HCT116 (cell line): ENCODE data around the gene SPEF1. TPM values are rescaled to one million over a fixed set of nuclear protein-coding genes. Genes with fewer than 3 reads are reported as not detected.

Experiments used
- ATAC-seq: fragments of 200-7000 bp; cut with Tn5 transposase; 2 replicates; pipeline ENCODE4 v1.9.1; 2020; ENCODE audit warnings: mild to moderate bottlenecking, moderate library complexity
- BruUV-seq: library from RNA; stranded (reverse); fragments of 400-500 nt; replicated peaks from 2 replicates; lab custom pipeline; 2021; lab: Mats Ljungman, UMichigan
- CTCF ChIA-PET: fragments of 300-600 bp; sonication (Branson Sonifier 250); formaldehyde crosslinking; loops from one replicate; lab custom pipeline; 2021; ENCODE audit warnings: antibody characterized with exemption; lab: Charles Lee
- POLR2A ChIA-PET: fragments of 300-600, 350-600 bp; sonication (Branson Sonifier 250); formaldehyde crosslinking; loops from one replicate; lab custom pipeline; 2021; ENCODE audit warnings: antibody characterized with exemption; lab: Charles Lee
- RAD21 ChIA-PET, 2 experiments: fragments of 300-600 bp; sonication (Branson Sonifier 250); formaldehyde crosslinking; loops; one replicate each; lab custom pipeline; 2023; ENCODE audit warnings: low total read pairs in 2 of 2; ENCODE audit not compliant: uncharacterized antibody in 2 of 2, unreplicated experiment in 2 of 2, low non-redundant PET in 1 of 2; lab: Charles Lee
- DNase-seq: peaks from one replicate; pipeline ENCODE4 v3.0.0-alpha.2; 2010; ENCODE audit warnings: low read depth, low spot score
- H2AFZ ChIP-seq: fragments of 200-600 bp; shearing (Covaris generic), sonication (generic); 2 replicates; pipeline ENCODE4 v1.6.1; 2017; ENCODE audit warnings: low read depth, mixed run types, mixed read lengths, antibody characterized with exemption, low read length; ENCODE audit not compliant: poor library complexity, severe bottlenecking
- H3K27ac ChIP-seq: 2 replicates; pipeline ENCODE4 v1.5.1; 2012; ENCODE audit warnings: low read depth, low read length
- H3K27me3 ChIP-seq: fragments of 200-600 bp; sonication (generic); 2 replicates; pipeline ENCODE4 v1.6.1; 2016; ENCODE audit warnings: mixed run types, low read length, mixed read lengths; ENCODE audit not compliant: insufficient read depth
- H3K36me3 ChIP-seq, 2 experiments: fragments of 200-500 bp in 1 of 2; fragments of 200-600 bp in 1 of 2; sonication (Bioruptor generic) in 1 of 2; sonication (generic) in 1 of 2; 2 replicates each; pipeline versions ENCODE4 v1.5.1 to v1.6.1; 2014 to 2016; ENCODE audit warnings: low read length in 2 of 2, inconsistent platforms in 1 of 2, mixed read lengths in 1 of 2, mixed run types in 1 of 2; ENCODE audit not compliant: insufficient read depth in 2 of 2, control insufficient read depth in 1 of 2
- H3K4me1 ChIP-seq, 2 experiments: fragments of 200-600 bp in 1 of 2; sonication (generic) in 1 of 2; 2 replicates each; pipeline versions ENCODE4 v1.5.1 to v1.6.1; 2012 to 2017; ENCODE audit warnings: low read length in 2 of 2, inconsistent platforms in 1 of 2, mild to moderate bottlenecking in 1 of 2, mixed read lengths in 1 of 2, mixed run types in 1 of 2, moderate library complexity in 1 of 2; ENCODE audit not compliant: insufficient read depth in 2 of 2, control insufficient read depth in 1 of 2
- H3K4me2 ChIP-seq: fragments of 200-600 bp; sonication (generic); 2 replicates; pipeline ENCODE4 v1.6.1; 2017; ENCODE audit warnings: mixed run types, low read length, mixed read lengths
- H3K4me3 ChIP-seq, 2 experiments: fragments of 200-600 bp in 1 of 2; sonication (generic) in 1 of 2; replicated peaks in 1 of 2; 2 replicates each; pipeline ENCODE4 v1.5.1; 2011 to 2016; ENCODE audit warnings: low read length in 2 of 2, control low read depth in 1 of 2, low read depth in 1 of 2, mild to moderate bottlenecking in 1 of 2, mixed read lengths in 1 of 2, mixed run types in 1 of 2
- H3K79me2 ChIP-seq: fragments of 200-600 bp; sonication (generic); 2 replicates; pipeline ENCODE4 v1.6.1; 2017; ENCODE audit warnings: mild to moderate bottlenecking, mixed run types, low read length, moderate library complexity, mixed read lengths; ENCODE audit not compliant: insufficient read depth
- H3K9ac ChIP-seq: fragments of 200-600 bp; sonication (generic); 2 replicates; pipeline ENCODE4 v1.6.1; 2016; ENCODE audit warnings: low read length, mixed read lengths
- H3K9me2 ChIP-seq: fragments of 200-600 bp; sonication (generic), shearing (Covaris generic); 2 replicates; pipeline ENCODE4 v1.6.1; 2017; ENCODE audit warnings: mixed run types, mild to moderate bottlenecking, moderate library complexity; ENCODE audit not compliant: insufficient read depth
- H3K9me3 ChIP-seq, 2 experiments: fragments of 200-500 bp in 1 of 2; fragments of 200-600 bp in 1 of 2; sonication (Bioruptor generic) in 1 of 2; sonication (generic) in 1 of 2; 2 replicates each; pipeline ENCODE4 v1.6.1; 2014 to 2017; ENCODE audit warnings: low read length in 2 of 2, mixed read lengths in 2 of 2, inconsistent platforms in 1 of 2, low read depth in 1 of 2, mild to moderate bottlenecking in 1 of 2, mixed run types in 1 of 2, moderate library complexity in 1 of 2; ENCODE audit not compliant: control insufficient read depth in 1 of 2, insufficient read depth in 1 of 2
- H4K20me1 ChIP-seq: fragments of 200-600 bp; sonication (generic), shearing (Covaris generic); 2 replicates; pipeline ENCODE4 v1.6.1; 2017; ENCODE audit warnings: mixed run types, mild to moderate bottlenecking, moderate library complexity; ENCODE audit not compliant: insufficient read depth
- CBX3 ChIP-seq: IDR thresholded peaks from 2 replicates; pipeline ENCODE4 v1.6.1; 2012; ENCODE audit warnings: low read depth
- EGR1 ChIP-seq: IDR thresholded peaks from 2 replicates; pipeline ENCODE4 v1.6.1; 2012; ENCODE audit warnings: low read depth
- ELF1 ChIP-seq: IDR thresholded peaks from 2 replicates; pipeline ENCODE4 v1.6.1; 2012; ENCODE audit warnings: low read depth, borderline replicate concordance
- EZH2 ChIP-seq: fragments of 200-600 bp; sonication (generic); IDR thresholded peaks from 2 replicates; pipeline ENCODE4 v1.6.1; 2017; ENCODE audit warnings: antibody characterized with exemption, mixed run types
- FOSL1 ChIP-seq: IDR thresholded peaks from 2 replicates; pipeline ENCODE4 v1.6.1; 2012; ENCODE audit warnings: low read depth
- JUND ChIP-seq: IDR thresholded peaks from 2 replicates; pipeline ENCODE4 v1.6.1; 2012
- POLR2A ChIP-seq: IDR thresholded peaks from 2 replicates; pipeline ENCODE4 v1.7.0; 2011; ENCODE audit warnings: borderline replicate concordance; ENCODE audit not compliant: insufficient read depth, insufficient read length; ENCODE audit errors: extremely low read depth
- POLR2AphosphoS5 ChIP-seq: IDR thresholded peaks from 2 replicates; pipeline ENCODE4 v1.6.1; 2011; ENCODE audit warnings: mild to moderate bottlenecking, low read depth, low read length, moderate library complexity
- RAD21 ChIP-seq: IDR thresholded peaks from 2 replicates; pipeline ENCODE4 v1.6.1; 2012; ENCODE audit warnings: low read depth, mild to moderate bottlenecking
- SIN3A ChIP-seq: IDR thresholded peaks from 2 replicates; pipeline ENCODE4 v1.6.1; 2012; ENCODE audit warnings: low read depth
- SP1 ChIP-seq: IDR thresholded peaks from 2 replicates; pipeline ENCODE4 v1.6.1; 2012; ENCODE audit warnings: low read depth
- SRF ChIP-seq: IDR thresholded peaks from 2 replicates; pipeline ENCODE4 v1.6.1; 2012; ENCODE audit warnings: low read depth
- YY1 ChIP-seq: IDR thresholded peaks from 2 replicates; pipeline ENCODE4 v1.6.1; 2011; ENCODE audit warnings: low read length, low read depth, moderate library complexity, mild to moderate bottlenecking; ENCODE audit not compliant: insufficient replicate concordance; ENCODE audit errors: extremely low read depth
- ZBTB33 ChIP-seq: IDR thresholded peaks from 2 replicates; pipeline ENCODE4 v1.6.1; 2011; ENCODE audit warnings: mild to moderate bottlenecking, low read length, moderate library complexity; ENCODE audit not compliant: insufficient replicate concordance; ENCODE audit errors: extremely low read depth
- ZFX ChIP-seq: fragments of 450-650 bp; IDR thresholded peaks from 2 replicates; pipeline ENCODE4 v1.6.1; 2017
- ZNF274 ChIP-seq: fragments of 200-500 bp; sonication (Bioruptor generic); IDR thresholded peaks from 2 replicates; pipeline ENCODE4 v1.6.1; 2014; ENCODE audit warnings: mild to moderate bottlenecking, low read depth, low read length, inconsistent platforms
- intact Hi-C: fragments of 100-400 bp; cut with micrococcal nuclease; formaldehyde crosslinking; loops from 2 replicates; pipeline ENCODE4 v1.10.0; 2022
- total RNA-seq: library from RNA; stranded (reverse); gene quantifications from one replicate; pipeline ENCODE4 v1.2.1, GENCODE V29; 2021; ENCODE audit not compliant: unreplicated experiment
- TF ChIP-seq, protein P1 (sequence below): IDR thresholded peaks from 2 replicates; pipeline ENCODE4 v1.6.1; 2012

SPEF1 gene
- total RNA-seq, 1 experiment from 2014 or later = 0.93 TPM

GRCh38 chr20:3800256-3800877 is 19.1 kb upstream of the SPEF1 start:
- intact Hi-C loops = no loop called here
- Histone ChIP-seq H3K4me1 (peaks cover 32 to 71% of the 10 kb centered on the region in 2 experiments), H4K20me1 (no peaks in the 10 kb centered on the region), H3K9ac (peak overlapping the region; percentile 95; the same call in 1 of the 2 replicates), H3K9me3 (no peaks in the 10 kb centered on the region), H3K36me3 (peaks cover 34 to 65% of the 10 kb centered on the region in 2 experiments), H3K79me2 (peaks cover 67% of the 10 kb centered on the region), H2AFZ (no peak overlapping the region), H3K4me3 (no peak overlapping the region), H3K27me3 (no peaks in the 10 kb centered on the region), H3K9me2 (no peaks in the 10 kb centered on the region), H3K27ac (peak overlapping the region; percentile 41; the same call in 1 of the 2 replicates), H3K4me2 (peak overlapping the region; percentile 26)
- TF ChIP-seq SP1 = no peak
- TF ChIP-seq, protein P1, sequence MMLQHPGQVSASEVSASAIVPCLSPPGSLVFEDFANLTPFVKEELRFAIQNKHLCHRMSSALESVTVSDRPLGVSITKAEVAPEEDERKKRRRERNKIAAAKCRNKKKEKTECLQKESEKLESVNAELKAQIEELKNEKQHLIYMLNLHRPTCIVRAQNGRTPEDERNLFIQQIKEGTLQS = no peak
- no peak for TF ChIP-seq ZFX
- TF ChIP-seq POLR2A = no peak
- TF ChIP-seq CBX3 = no peak
- no peak for TF ChIP-seq RAD21
- TF ChIP-seq ZNF274 = no peak
- TF ChIP-seq POLR2AphosphoS5 = no peak
- TF ChIP-seq ELF1 = no peak
- TF ChIP-seq EZH2 = no peak
- POLR2A ChIA-PET = interaction anchor here (2.7 kb wide), 1 partner anchor 13 kb away, joined by 13 read pairs; no protein-coding TSS in a partner anchor
- RAD21 ChIA-PET = no interaction called here
- ATAC-seq (no peak), DNase-seq (no peak)
- BruUV-seq = no TSS peak
- CTCF ChIA-PET = interaction anchor here (1.2 kb wide), 1 partner anchor 18 kb away, joined by 5 read pairs; no protein-coding TSS in a partner anchor

DNA sequence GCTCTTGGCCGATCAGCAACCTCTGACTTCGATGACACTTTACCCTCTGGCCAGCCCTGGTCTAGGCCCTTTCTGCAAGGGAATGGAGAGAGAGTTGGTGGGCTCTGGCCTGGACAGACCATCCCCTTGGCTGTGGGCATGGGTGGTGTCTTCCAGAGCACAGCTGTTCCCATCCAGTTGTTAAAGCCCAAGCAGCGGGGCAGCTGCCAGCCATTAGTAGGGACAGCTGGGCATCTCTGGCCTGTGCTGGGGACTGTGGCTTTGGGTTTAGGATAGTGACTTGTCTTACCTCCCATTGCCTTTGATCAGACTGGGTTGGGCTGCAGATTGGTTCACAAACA is 17.6 kb upstream of the SPEF1 start:
- H3K27me3 ChIP-seq = no peaks in the 10 kb centered on the region
- DNase-seq (no peak), ATAC-seq (no peak)
- H3K9me3 ChIP-seq = no peaks in the 10 kb centered on the region
- no peak overlapping the region for H2AFZ ChIP-seq
- H3K27ac ChIP-seq = peak overlapping the region; percentile 97
- H3K9ac ChIP-seq = peak overlapping the region; percentile 95
- H4K20me1 ChIP-seq = no peaks in the 10 kb centered on the region
- intact Hi-C loops = no loop called here
- peaks cover 25 to 66% of the 10 kb centered on the region in 2 experiments for H3K4me1 ChIP-seq
- POLR2A ChIA-PET = interaction anchor here (2.7 kb wide), 1 partner anchor 15 kb away, joined by 13 read pairs; no protein-coding TSS in a partner anchor
- H3K4me2 ChIP-seq = peak overlapping the region; percentile 94
- H3K36me3 ChIP-seq = peaks cover 32 to 56% of the 10 kb centered on the region in 2 experiments
- peaks cover 67% of the 10 kb centered on the region for H3K79me2 ChIP-seq
- no TSS peak for BruUV-seq
- no peak for TF ChIP-seq JUND
- no peak for TF ChIP-seq FOSL1
- no peak for TF ChIP-seq SIN3A
- TF ChIP-seq POLR2AphosphoS5 = no peak
- no peak for TF ChIP-seq YY1
- no peak for TF ChIP-seq SRF
- TF ChIP-seq EGR1 = no peak
- no peak for TF ChIP-seq ZBTB33
- TF ChIP-seq, all 23 proteins: peak for 0
- ChIA-PET CTCF (no interaction called here), RAD21 (no interaction called here)
- no peak overlapping the region for H3K4me3 ChIP-seq
- H3K9me2 ChIP-seq = no peaks in the 10 kb centered on the region
